Mucosa of rectum (tissue), 2 donors: Measurements from ENCODE around the gene FKBP7.

ENCODE experiments used
- H3K27ac ChIP-seq, 2 donors: one replicate each; pipeline ENCODE4 v1.7.0; 2013; ENCODE audit warnings: inconsistent platforms in 2 of 2, low read depth in 2 of 2, low read length in 2 of 2
- H3K27me3 ChIP-seq, 2 donors: one replicate each; pipeline ENCODE4 v1.7.0; 2013; ENCODE audit warnings: low read length in 2 of 2; ENCODE audit not compliant: control insufficient read depth in 2 of 2, insufficient read depth in 2 of 2
- H3K36me3 ChIP-seq, 2 donors: one replicate each; pipeline ENCODE4 v1.7.0; 2013; ENCODE audit warnings: low read length in 2 of 2; ENCODE audit not compliant: control insufficient read depth in 2 of 2, insufficient read depth in 2 of 2
- H3K4me1 ChIP-seq, 2 donors: one replicate each; pipeline ENCODE4 v1.7.0; 2013; ENCODE audit warnings: low read length in 2 of 2, mild to moderate bottlenecking in 1 of 2; ENCODE audit not compliant: control insufficient read depth in 2 of 2, insufficient read depth in 2 of 2
- H3K4me3 ChIP-seq, 2 donors: one replicate each; pipeline ENCODE4 v1.7.0; 2013; ENCODE audit warnings: low read length in 2 of 2
- H3K9ac ChIP-seq, 2 donors: one replicate each; pipeline ENCODE4 v1.7.0; 2013; ENCODE audit warnings: low read length in 2 of 2, low read depth in 1 of 2, mild to moderate bottlenecking in 1 of 2
- H3K9me3 ChIP-seq, 2 donors: one replicate each; pipeline ENCODE4 v1.7.0; 2013; ENCODE audit warnings: low read length in 2 of 2; ENCODE audit not compliant: control insufficient read depth in 2 of 2
- donor health status: healthy.
- donor health status: Normal muscosa, but diverticular disease.

FKBP7 gene

GRCh38 chr2:178414266-178415247 is 63.8 kb downstream of the FKBP7 start:
- Histone ChIP-seq H3K9ac (peak overlapping the region; percentile 65 to 72), H3K9me3 (no peaks in the 10 kb centered on the region), H3K4me3 (peak overlapping the region; percentile 62 to 79), H3K36me3 (no peaks in the 10 kb centered on the region), H3K4me1 (peaks cover 0 to 7% of the 10 kb centered on the region in 2 donors), H3K27me3 (no peaks in the 10 kb centered on the region), H3K27ac (peak overlapping the region; percentile 79 to 80)
